AG04449 (cell line): ENCODE measurements around the gene KIF3C.
"Not testable (repeated sequence)": the region's sequence is repeated elsewhere in the genome, so short reads cannot be mapped to it uniquely, and the experiment has no call there.

ENCODE experiments used
- CTCF ChIA-PET: fragments of 350-600 bp; formaldehyde crosslinking; extraction: SDS; loops from one replicate; lab custom pipeline; 2021; ENCODE audit warnings: antibody characterized with exemption; lab: Yijun Ruan, JAX
- POLR2A ChIA-PET: fragments of 400-600, 350-600 bp; formaldehyde crosslinking; extraction: SDS; loops from one replicate; lab custom pipeline; 2020; ENCODE audit warnings: antibody characterized with exemption, inconsistent platforms; lab: Yijun Ruan, JAX
- DNase-seq: peaks from one replicate; pipeline ENCODE4 v3.0.0-alpha.2; 2010; ENCODE audit warnings: low read depth, low spot score
- H3K4me3 ChIP-seq: 2 replicates; pipeline ENCODE4 v1.5.1; 2011; ENCODE audit warnings: low read depth, mild to moderate bottlenecking, control low read depth, low read length
- CTCF ChIP-seq: IDR thresholded peaks from one replicate; pipeline ENCODE4 v1.5.1; 2011; ENCODE audit warnings: mild to moderate bottlenecking, moderate library complexity, low read length, control low read depth, inconsistent platforms; ENCODE audit not compliant: insufficient read depth; ENCODE audit errors: missing control alignments

KIF3C gene

GRCh38 chr2:26000561-26001082, 18.3 kb upstream of the KIF3C start:
- TF ChIP-seq CTCF: no peak
- ChIA-PET POLR2A (no interaction called here), CTCF (interaction anchor here (1.2 kb wide), 2 partner anchors 9 to 144 kb away, joined by 3 to 6 read pairs; no protein-coding TSS in a partner anchor)
- no peak for DNase-seq
- H3K4me3 ChIP-seq: no peak overlapping the region

GRCh38 chr2:25999406-25999805, 17.1 kb upstream of the KIF3C start:
- H3K4me3 ChIP-seq: not testable (repeated sequence)

GRCh38 chr2:25998816-25999383, 16.6 kb upstream of the KIF3C start:
- H3K4me3 ChIP-seq, DNase-seq, POLR2A ChIA-PET: not testable (repeated sequence)
- CTCF ChIA-PET: interaction anchor here (1.1 to 1.5 kb wide), 4 partner anchors 8 to 37 kb away, joined by 3 to 7 read pairs (median 4); no protein-coding TSS in a partner anchor

More at GRCh38 chr2:25999406-25999805, 17.1 kb upstream of the KIF3C start:
- DNase-seq, POLR2A ChIA-PET: not testable (repeated sequence)
- CTCF ChIA-PET: interaction anchor here (1.1 to 1.2 kb wide), 2 partner anchors 8 to 19 kb away, joined by 3 to 7 read pairs; no protein-coding TSS in a partner anchor

- POLR2A ChIA-PET: no interaction called here
Measured at GRCh38 chr2:25996844-25997243, 14.5 kb upstream of the KIF3C start.

GRCh38 chr2:25994509-25994908, 12.2 kb upstream of the KIF3C start:
- ChIA-PET POLR2A (no interaction called here), CTCF (interaction anchor here (1.1 to 9.9 kb wide), 5 partner anchors 10 to 190 kb away, joined by 4 to 189 read pairs (median 5); no protein-coding TSS in a partner anchor)
- no peak for DNase-seq
- no peak for TF ChIP-seq CTCF
- no peak overlapping the region for H3K4me3 ChIP-seq

More at GRCh38 chr2:25996844-25997243, 14.5 kb upstream of the KIF3C start:
- CTCF ChIA-PET: no interaction called here
- no peak for DNase-seq
- no peak for TF ChIP-seq CTCF
- no peak overlapping the region for H3K4me3 ChIP-seq

GRCh38 chr2:25993049-25993448, 10.8 kb upstream of the KIF3C start:
- H3K4me3 ChIP-seq: no peak overlapping the region
- TF ChIP-seq CTCF: no peak
- ChIA-PET CTCF (interaction anchor here (1.4 to 9.9 kb wide), 6 partner anchors 8 to 152 kb away, joined by 3 to 189 read pairs (median 10); no protein-coding TSS in a partner anchor), POLR2A (interaction anchor here (0.6 kb wide), 1 partner anchor 135 kb away, joined by 3 read pairs; no protein-coding TSS in a partner anchor)
- DNase-seq: no peak

- no peak overlapping the region for H3K4me3 ChIP-seq
- DNase-seq: no peak
- ChIA-PET CTCF (interaction anchor here (1.2 to 9.9 kb wide), 9 partner anchors 8 to 200 kb away, joined by 3 to 189 read pairs (median 5); no protein-coding TSS in a partner anchor), POLR2A (no interaction called here)
- TF ChIP-seq CTCF: no peak
Measured at GRCh38 chr2:25992556-25992955, 10.3 kb upstream of the KIF3C start.
